ENCODE results near the gene HARS1.

GRCh38 chr5:140694276-140694675, 3.1 kb upstream of the HARS1 start:
- TF ChIP-seq CTCF (IDR thresholded peaks at IDR 0.05) (no peak), POLR2A (IDR thresholded peaks at IDR 0.05) (no peak), POLR2AphosphoS5 (IDR thresholded peaks at IDR 0.05) (no peak)
